Spinal cord (tissue), 10 donors: ENCODE data around the gene NOX1. TPM values are rescaled to one million over a fixed set of nuclear protein-coding genes. Genes with fewer than 3 reads are reported as not detected.
"Not testable (repeated sequence)": the region's sequence is repeated elsewhere in the genome, so short reads cannot be mapped to it uniquely, and the experiment has no call there.

Experiments
- DNase-seq, 6 donors: peaks; one replicate each; pipeline versions ENCODE4 v3.0.0 to v3.0.0-alpha.2; 2013 to 2015; ENCODE audit warnings: low spot score in 6 of 6, low read depth in 4 of 6
- H3K27ac ChIP-seq: one replicate; pipeline ENCODE4 v1.5.1; 2013; ENCODE audit warnings: low read depth, low read length, control low read depth
- H3K27me3 ChIP-seq: one replicate; pipeline ENCODE4 v1.6.1; 2013; ENCODE audit warnings: low read length; ENCODE audit not compliant: control insufficient read depth, insufficient read depth
- H3K36me3 ChIP-seq: one replicate; pipeline ENCODE4 v1.6.1; 2013; ENCODE audit warnings: low read length; ENCODE audit not compliant: control insufficient read depth, insufficient read depth
- H3K4me1 ChIP-seq: one replicate; pipeline ENCODE4 v1.6.1; 2013; ENCODE audit warnings: low read length; ENCODE audit not compliant: control insufficient read depth, insufficient read depth
- H3K4me3 ChIP-seq: one replicate; pipeline ENCODE4 v1.5.1; 2013; ENCODE audit warnings: low read depth, low read length, control low read depth
- H3K9me3 ChIP-seq: one replicate; pipeline ENCODE4 v1.6.1; 2013; ENCODE audit warnings: low read length; ENCODE audit not compliant: control insufficient read depth, insufficient read depth
- WGBS: methylation state at CpG from one replicate; pipeline ENCODE4 v1.1.5; 2013; ENCODE audit warnings: missing lambda C conversion rate; ENCODE audit not compliant: insufficient coverage; 5-methylcytosine and 5-hydroxymethylcytosine counted together
- polyA plus RNA-seq, 2 donors: library from polyadenylated mRNA; unstranded; fragments of 120-200 nt; gene quantifications; one replicate each; pipeline ENCODE4 v1.2.1, GENCODE V29; 2013; ENCODE audit not compliant: insufficient read length in 2 of 2
- small RNA-seq: library from RNA; depleted of rRNA; stranded (forward); fragments of <200 nt; gene quantifications from one replicate; pipeline ENCODE3, GENCODE V24; 2014; ENCODE audit warnings: low replicate concordance
- total RNA-seq, 2 donors: library from RNA; depleted of rRNA in 1 of 2; stranded (reverse); fragments of 120-200 nt in 1 of 2; fragments of >200 nt in 1 of 2; gene quantifications; one replicate each; pipeline versions ENCODE4 v1.2.3 to v1.2.4, GENCODE V29; 2013 to 2014
- donor health status: healthy.

Gene NOX1
- total and polyA plus RNA-seq, 4 donors: 0.84 to 0.87 TPM; not detected in 2

- whole genome bisulfite sequencing: 86% methylated on average over 1 of the region's 4 CpGs
Observed at GRCh38 chrX:100798484-100799214, 75.5 kb downstream of the NOX1 start.

GRCh38 chrX:100797359-100797758 lies 76.8 kb downstream of the NOX1 start:
- WGBS: 92% methylated on average over 4 of the region's 4 CpGs
- DNase-seq: no peak
- Histone ChIP-seq H3K4me3 (no peak overlapping the region), H3K4me1 (no peaks in the 10 kb centered on the region), H3K27me3 (peaks cover 6% of the 10 kb centered on the region), H3K9me3 (no peaks in the 10 kb centered on the region), H3K36me3 (no peaks in the 10 kb centered on the region), H3K27ac (no peak overlapping the region)

More at GRCh38 chrX:100798484-100799214, 75.5 kb downstream of the NOX1 start:
- no peak overlapping the region for H3K27ac ChIP-seq
- DNase-seq: no peak
- H3K36me3 ChIP-seq: no peaks in the 10 kb centered on the region
- no peak overlapping the region for H3K4me3 ChIP-seq
- no peaks in the 10 kb centered on the region for H3K4me1 ChIP-seq
- no peaks in the 10 kb centered on the region for H3K9me3 ChIP-seq
- peaks cover 4% of the 10 kb centered on the region for H3K27me3 ChIP-seq

GRCh38 chrX:100796371-100796770 lies 77.8 kb downstream of the NOX1 start:
- not testable (repeated sequence) for H3K36me3 ChIP-seq, H3K9me3 ChIP-seq, H3K27ac ChIP-seq, H3K27me3 ChIP-seq, DNase-seq, H3K4me1 ChIP-seq, H3K4me3 ChIP-seq
- 89% methylated on average over 6 of the region's 7 CpGs for WGBS

Small RNAs within 50 kb of the gene (small RNA-seq; reads per million reads assigned to genes)
- gene RF00411: not detected

Other genes starting within 250 kb of the NOX1 start
- 10 to 100 TPM; 53.7 to 73.7 TPM for gene TSPAN6, start 237.6 kb downstream of the NOX1 start, total RNA-seq
- gene TSPAN6, start 237.6 kb downstream of the NOX1 start, polyA plus RNA-seq: 10 to 100 TPM; 65.8 to 69.9 TPM
- 10 to 100 TPM in 1 of 2 donors, 1 to 10 TPM in 1; 5.4 to 10.4 TPM for gene SRPX2, start 230.2 kb downstream of the NOX1 start, total RNA-seq
- 1 to 10 TPM; 1.7 to 4.0 TPM for gene SRPX2, start 230.2 kb downstream of the NOX1 start, polyA plus RNA-seq
- 10 to 100 TPM in 1 of 2 donors, 1 to 10 TPM in 1; 9.0 to 33.7 TPM for gene SYTL4, start 142.2 kb downstream of the NOX1 start, total RNA-seq
- 1 to 10 TPM; 6.7 to 9.1 TPM for gene SYTL4, start 142.2 kb downstream of the NOX1 start, polyA plus RNA-seq
- gene CSTF2, start 54.0 kb downstream of the NOX1 start, total RNA-seq: 10 to 100 TPM; 13.1 to 16.7 TPM
- 10 to 100 TPM; 19.6 to 23.1 TPM for gene CSTF2, start 54.0 kb downstream of the NOX1 start, polyA plus RNA-seq
- under 1 TPM; 0.10 to 0.28 TPM for gene XKRX, start 54.6 kb upstream of the NOX1 start, total RNA-seq
- under 1 TPM in 1 of 2 donors, not detected in 1; 0.15 TPM for gene XKRX, start 54.6 kb upstream of the NOX1 start, polyA plus RNA-seq
- not detected for gene ARL13A, start 95.3 kb upstream of the NOX1 start, total RNA-seq
- gene ARL13A, start 95.3 kb upstream of the NOX1 start, polyA plus RNA-seq: under 1 TPM; 0.24 to 0.39 TPM
- gene TRMT2B, start 177.8 kb upstream of the NOX1 start, total RNA-seq: 10 to 100 TPM; 13.3 to 15.0 TPM
- gene TRMT2B, start 177.8 kb upstream of the NOX1 start, polyA plus RNA-seq: 10 to 100 TPM in 1 of 2 donors, 1 to 10 TPM in 1; 9.4 to 11.6 TPM
- 10 to 100 TPM; 18.5 to 80.1 TPM for gene TMEM35A, start 204.5 kb upstream of the NOX1 start, total RNA-seq
- gene TMEM35A, start 204.5 kb upstream of the NOX1 start, polyA plus RNA-seq: 100 to 1,000 TPM; 122 to 132 TPM
- gene CENPI, start 223.8 kb upstream of the NOX1 start, total RNA-seq: 10 to 100 TPM in 1 of 2 donors, 1 to 10 TPM in 1; 8.7 to 13.6 TPM
- 1 to 10 TPM; 4.2 to 5.2 TPM for gene CENPI, start 223.8 kb upstream of the NOX1 start, polyA plus RNA-seq